ENCODE results near the gene EYS.

EYS gene

DNA sequence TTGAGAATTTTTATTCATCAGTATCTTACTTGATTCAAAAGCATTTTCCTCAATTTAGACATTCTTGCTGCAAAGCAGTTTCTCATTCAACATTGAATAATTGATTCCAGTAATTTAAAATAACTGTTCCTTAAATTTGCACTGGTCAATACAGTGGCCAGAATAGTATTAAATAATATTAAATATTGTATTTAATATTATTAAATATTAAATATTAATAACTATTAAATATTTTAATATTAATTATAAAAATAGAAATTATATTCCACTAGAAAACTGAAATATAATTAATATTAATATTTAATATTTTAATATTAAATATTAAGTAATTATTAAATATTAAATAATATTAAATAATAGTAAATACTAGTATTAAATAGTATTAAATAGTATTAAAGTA lies 758.8 kb downstream of the EYS start:
- DNase-seq (ENCODE audit: low spot score) (no peak), ATAC-seq (ENCODE audit: low read depth) (no peak)
- TF ChIP-seq, protein P1, sequence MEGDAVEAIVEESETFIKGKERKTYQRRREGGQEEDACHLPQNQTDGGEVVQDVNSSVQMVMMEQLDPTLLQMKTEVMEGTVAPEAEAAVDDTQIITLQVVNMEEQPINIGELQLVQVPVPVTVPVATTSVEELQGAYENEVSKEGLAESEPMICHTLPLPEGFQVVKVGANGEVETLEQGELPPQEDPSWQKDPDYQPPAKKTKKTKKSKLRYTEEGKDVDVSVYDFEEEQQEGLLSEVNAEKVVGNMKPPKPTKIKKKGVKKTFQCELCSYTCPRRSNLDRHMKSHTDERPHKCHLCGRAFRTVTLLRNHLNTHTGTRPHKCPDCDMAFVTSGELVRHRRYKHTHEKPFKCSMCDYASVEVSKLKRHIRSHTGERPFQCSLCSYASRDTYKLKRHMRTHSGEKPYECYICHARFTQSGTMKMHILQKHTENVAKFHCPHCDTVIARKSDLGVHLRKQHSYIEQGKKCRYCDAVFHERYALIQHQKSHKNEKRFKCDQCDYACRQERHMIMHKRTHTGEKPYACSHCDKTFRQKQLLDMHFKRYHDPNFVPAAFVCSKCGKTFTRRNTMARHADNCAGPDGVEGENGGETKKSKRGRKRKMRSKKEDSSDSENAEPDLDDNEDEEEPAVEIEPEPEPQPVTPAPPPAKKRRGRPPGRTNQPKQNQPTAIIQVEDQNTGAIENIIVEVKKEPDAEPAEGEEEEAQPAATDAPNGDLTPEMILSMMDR (IDR thresholded peaks at IDR 0.05; ENCODE audit: poor library complexity, severe bottlenecking), result no peak
- Histone ChIP-seq H3K4me1 (ENCODE audit: insufficient read depth, poor library complexity, severe bottlenecking) (no peaks in the 10 kb centered on the region), H3K9me3 (ENCODE audit: severe bottlenecking) (no peaks in the 10 kb centered on the region), H3K36me3 (ENCODE audit: low read depth) (no peaks in the 10 kb centered on the region), H3K27me3 (ENCODE audit: insufficient read depth, poor library complexity, severe bottlenecking) (no peaks in the 10 kb centered on the region), H3K4me3 (ENCODE audit: severe bottlenecking) (no peak overlapping the region), H3K27ac (ENCODE audit: poor library complexity, severe bottlenecking) (no peak overlapping the region)

DNA sequence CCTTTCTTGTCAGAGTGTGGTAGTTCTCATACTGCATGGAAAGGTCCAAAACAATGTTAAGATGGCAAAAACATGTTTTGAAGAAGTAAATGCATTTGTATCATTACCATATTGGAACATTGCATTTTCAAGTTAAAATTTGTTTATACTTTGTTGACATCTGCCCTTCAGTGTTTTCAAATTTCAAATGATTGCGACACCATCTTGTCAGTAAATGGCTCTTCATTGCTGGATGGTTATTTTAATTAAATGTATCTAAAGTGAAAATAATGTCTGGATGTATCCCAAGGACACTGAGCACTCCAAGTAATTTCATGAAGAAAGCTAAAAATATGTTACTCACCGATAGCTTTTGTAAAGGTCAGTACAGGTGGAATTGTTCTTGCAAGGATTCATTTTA lies 761.6 kb downstream of the EYS start:
- no peaks in the 10 kb centered on the region for H3K36me3 ChIP-seq (ENCODE audit: low read depth)
- H3K4me3 ChIP-seq (ENCODE audit: severe bottlenecking), result no peak overlapping the region
- H3K27me3 ChIP-seq (ENCODE audit: insufficient read depth, poor library complexity, severe bottlenecking), result no peaks in the 10 kb centered on the region
- H3K9me3 ChIP-seq (ENCODE audit: severe bottlenecking), result no peaks in the 10 kb centered on the region
- no peak overlapping the region for H3K27ac ChIP-seq (ENCODE audit: poor library complexity, severe bottlenecking)
- DNase-seq (ENCODE audit: low spot score), result no peak
- TF ChIP-seq, protein P1 (IDR thresholded peaks at IDR 0.05; ENCODE audit: poor library complexity, severe bottlenecking), result no peak
- H3K4me1 ChIP-seq (ENCODE audit: insufficient read depth, poor library complexity, severe bottlenecking), result no peaks in the 10 kb centered on the region
- no peak for ATAC-seq (ENCODE audit: low read depth)

GRCh38 chr6:64932486-64932885 lies 774.5 kb downstream of the EYS start:
- TF ChIP-seq, protein P1 (IDR thresholded peaks at IDR 0.05; ENCODE audit: poor library complexity, severe bottlenecking), result no peak
- ATAC-seq (ENCODE audit: low read depth), result peak; percentile 58; the same call in 1 of the 3 replicates
- Histone ChIP-seq H3K36me3 (ENCODE audit: low read depth) (no peaks in the 10 kb centered on the region), H3K27me3 (ENCODE audit: insufficient read depth, poor library complexity, severe bottlenecking) (no peaks in the 10 kb centered on the region), H3K9me3 (ENCODE audit: severe bottlenecking) (no peaks in the 10 kb centered on the region), H3K4me3 (ENCODE audit: severe bottlenecking) (no peak overlapping the region), H3K4me1 (ENCODE audit: insufficient read depth, poor library complexity, severe bottlenecking) (no peaks in the 10 kb centered on the region), H3K27ac (ENCODE audit: poor library complexity, severe bottlenecking) (no peak overlapping the region)
- DNase-seq (ENCODE audit: low spot score), result no peak

DNA sequence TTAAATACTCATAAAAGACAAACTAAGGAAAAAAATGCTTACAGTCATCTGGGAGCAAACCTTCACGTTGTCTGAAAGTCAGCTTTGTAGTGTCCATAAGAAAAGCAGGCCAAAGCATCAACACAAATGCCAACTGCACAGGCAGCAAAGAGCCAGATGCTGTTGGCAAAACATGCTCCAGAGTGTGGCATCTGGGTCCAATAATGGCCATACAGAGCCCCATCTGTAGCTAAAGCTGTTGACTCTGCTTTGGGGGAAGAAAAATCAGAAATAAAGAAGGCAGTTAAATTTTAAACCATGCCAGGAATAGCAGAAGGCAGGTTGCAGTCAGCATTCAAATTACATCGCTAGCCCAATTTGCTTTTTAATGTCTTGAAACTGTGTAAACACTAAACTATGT lies 776.3 kb downstream of the EYS start:
- Histone ChIP-seq H3K9me3 (ENCODE audit: severe bottlenecking) (no peaks in the 10 kb centered on the region), H3K36me3 (ENCODE audit: low read depth) (no peaks in the 10 kb centered on the region), H3K27ac (ENCODE audit: poor library complexity, severe bottlenecking) (no peak overlapping the region), H3K4me1 (ENCODE audit: insufficient read depth, poor library complexity, severe bottlenecking) (no peaks in the 10 kb centered on the region), H3K27me3 (ENCODE audit: insufficient read depth, poor library complexity, severe bottlenecking) (no peaks in the 10 kb centered on the region), H3K4me3 (ENCODE audit: severe bottlenecking) (no peak overlapping the region)
- DNase-seq (ENCODE audit: low spot score) (no peak), ATAC-seq (ENCODE audit: low read depth) (no peak)
- TF ChIP-seq, protein P1 (IDR thresholded peaks at IDR 0.05; ENCODE audit: poor library complexity, severe bottlenecking), result no peak

DNA sequence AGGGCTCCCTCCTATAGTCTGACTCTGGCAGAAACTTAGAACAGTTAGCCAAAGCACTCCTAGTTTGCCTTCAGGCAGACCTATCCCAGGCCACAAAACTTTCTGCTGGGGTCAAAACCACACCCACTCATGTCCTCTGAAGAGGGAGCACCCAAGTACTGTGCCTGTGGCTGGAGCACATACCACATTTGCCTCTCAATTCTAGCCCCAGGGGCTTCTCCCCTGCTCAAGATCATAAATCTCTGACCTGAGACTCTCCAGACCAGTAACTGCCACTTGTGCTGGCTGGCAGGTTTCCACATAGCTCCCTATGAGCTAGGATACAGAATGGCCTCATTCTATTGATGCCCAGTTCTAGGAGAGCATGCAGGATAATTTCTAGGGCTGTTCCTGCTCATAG lies 781.0 kb downstream of the EYS start:
- TF ChIP-seq, protein P1 (IDR thresholded peaks at IDR 0.05; ENCODE audit: poor library complexity, severe bottlenecking), result no peak
- ATAC-seq (ENCODE audit: low read depth), result no peak

More for the DNA sequence above, 781.0 kb downstream of the EYS start:
- H3K27me3 ChIP-seq (ENCODE audit: insufficient read depth, poor library complexity, severe bottlenecking), result no peaks in the 10 kb centered on the region
- H3K4me3 ChIP-seq (ENCODE audit: severe bottlenecking), result no peak overlapping the region
- no peak for DNase-seq (ENCODE audit: low spot score)
- no peaks in the 10 kb centered on the region for H3K9me3 ChIP-seq (ENCODE audit: severe bottlenecking)
- no peak overlapping the region for H3K27ac ChIP-seq (ENCODE audit: poor library complexity, severe bottlenecking)
- no peaks in the 10 kb centered on the region for H3K4me1 ChIP-seq (ENCODE audit: insufficient read depth, poor library complexity, severe bottlenecking)
- no peaks in the 10 kb centered on the region for H3K36me3 ChIP-seq (ENCODE audit: low read depth)

All from RWPE2 (cell line).